GM23248 (cell line): Measurements from ENCODE around the gene PER3. TPM values are rescaled to one million over a fixed set of nuclear protein-coding genes. Genes with fewer than 3 reads are reported as not detected.

Experiments used
- DNase-seq: peaks from one replicate; pipeline ENCODE4 v3.0.0-alpha.2; 2015
- H2AFZ ChIP-seq: fragments of 200-600 bp; sonication (generic); 2 replicates; pipeline ENCODE4 v1.6.1; 2016; ENCODE audit warnings: antibody characterized with exemption
- H3F3A ChIP-seq: fragments of 200-600 bp; sonication (generic); 2 replicates; pipeline ENCODE4 v1.6.1; 2016; ENCODE audit warnings: mild to moderate bottlenecking, antibody characterized with exemption, mixed run types; ENCODE audit not compliant: insufficient read depth
- H3K27ac ChIP-seq: fragments of 200-600 bp; sonication (generic); 2 replicates; pipeline ENCODE4 v1.5.1; 2016; ENCODE audit warnings: mild to moderate bottlenecking
- H3K27me3 ChIP-seq: fragments of 200-600 bp; sonication (generic); replicated peaks from 2 replicates; pipeline ENCODE4 v1.6.1; 2016; ENCODE audit warnings: mild to moderate bottlenecking; ENCODE audit not compliant: insufficient read depth
- H3K36me3 ChIP-seq: fragments of 200-600 bp; sonication (generic); 2 replicates; pipeline ENCODE4 v1.6.1; 2016; ENCODE audit warnings: low read depth, mild to moderate bottlenecking
- H3K4me1 ChIP-seq: fragments of 200-600 bp; sonication (generic); 2 replicates; pipeline ENCODE4 v1.6.1; 2016; ENCODE audit warnings: mild to moderate bottlenecking; ENCODE audit not compliant: insufficient read depth
- H3K4me2 ChIP-seq: fragments of 200-600 bp; sonication (generic); one replicate; pipeline ENCODE4 v1.6.1; 2016; ENCODE audit warnings: mild to moderate bottlenecking; ENCODE audit not compliant: unreplicated experiment
- H3K4me3 ChIP-seq: fragments of 200-600 bp; sonication (generic); 2 replicates; pipeline ENCODE4 v1.5.1; 2016; ENCODE audit warnings: mild to moderate bottlenecking
- H3K79me2 ChIP-seq: fragments of 200-600 bp; sonication (generic); 2 replicates; pipeline ENCODE4 v1.6.1; 2016; ENCODE audit warnings: mild to moderate bottlenecking; ENCODE audit not compliant: insufficient read depth
- H3K9ac ChIP-seq: fragments of 200-600 bp; sonication (generic); 2 replicates; pipeline ENCODE4 v1.6.1; 2016; ENCODE audit warnings: mild to moderate bottlenecking
- H3K9me2 ChIP-seq: fragments of 200-600 bp; sonication (generic); 2 replicates; pipeline ENCODE4 v1.6.1; 2016; ENCODE audit warnings: mixed run types, mild to moderate bottlenecking, moderate library complexity; ENCODE audit not compliant: insufficient read depth
- H3K9me3 ChIP-seq: fragments of 200-600 bp; sonication (generic); one replicate; pipeline ENCODE4 v1.6.1; 2017; ENCODE audit warnings: low read depth
- H4K20me1 ChIP-seq: fragments of 200-600 bp; sonication (generic); 2 replicates; pipeline ENCODE4 v1.6.0; 2016; ENCODE audit not compliant: insufficient read depth
- EZH2 ChIP-seq: fragments of 200-600 bp; sonication (generic); IDR thresholded peaks from 2 replicates; pipeline ENCODE4 v1.6.1; 2018; ENCODE audit warnings: antibody characterized with exemption, mild to moderate bottlenecking; ENCODE audit not compliant: insufficient read depth, poor library complexity, severe bottlenecking
- EZH2phosphoT487 ChIP-seq: fragments of 200-600 bp; sonication (generic); IDR thresholded peaks from 2 replicates; pipeline ENCODE4 v1.6.1; 2018; ENCODE audit warnings: antibody characterized with exemption, moderate library complexity, mild to moderate bottlenecking, low read depth; ENCODE audit not compliant: insufficient read depth
- WGBS, 2 experiments: methylation state at CpG; one replicate each; pipeline ENCODE4 v1.1.6; 2015 to 2017; ENCODE audit warnings: low lambda C conversion rate in 2 of 2, low coverage in 1 of 2; ENCODE audit errors: missing lambda C conversion rate in 2 of 2; 5-methylcytosine and 5-hydroxymethylcytosine counted together
- in situ Hi-C: fragments of 300-500 bp; cut with MboI; formaldehyde crosslinking; loops from 2 replicates; pipeline ENCODE4 v1.15.0; 2020
- polyA plus RNA-seq: library from polyadenylated mRNA; unstranded; fragments of >200 nt; fragmentation: Nextera tagmentation; extraction: Ambion mirVana; gene quantifications from 2 replicates; pipeline ENCODE4 v1.2.1, GENCODE V29; 2016
- total RNA-seq: library from RNA; depleted of rRNA; stranded (reverse); fragments of >200 nt; shearing (Covaris generic); gene quantifications from 2 replicates; pipeline ENCODE4 v1.2.3, GENCODE V29; 2014

Gene PER3
- total and polyA plus RNA-seq, 2 experiments from 2014 or later: 1.1 to 2.4 TPM

DNA sequence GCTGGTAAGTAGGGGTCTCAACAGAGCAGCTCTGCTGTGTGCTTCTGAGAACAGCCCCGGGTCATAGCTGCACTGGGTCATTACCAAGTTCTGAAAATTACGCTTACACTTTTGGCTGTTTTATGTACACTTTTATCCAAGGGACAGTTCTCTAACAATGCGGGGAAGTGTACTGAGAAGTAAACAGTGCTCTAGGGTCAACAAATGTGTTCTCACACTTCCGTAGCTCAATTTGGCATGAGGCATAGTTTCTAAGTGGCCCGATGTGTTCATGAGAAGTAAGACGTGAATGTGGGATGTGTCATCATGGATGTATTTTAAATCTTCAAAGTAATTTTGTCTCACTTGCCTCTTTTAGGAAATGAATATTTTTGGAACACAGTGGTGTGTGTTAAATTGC is 23.8 kb upstream of the PER3 start:
- Histone ChIP-seq H3K36me3 (no peaks in the 10 kb centered on the region), H3K27ac (no peak overlapping the region), H3K9ac (no peak overlapping the region), H3K27me3 (no peaks in the 10 kb centered on the region), H3K79me2 (no peaks in the 10 kb centered on the region), H4K20me1 (no peaks in the 10 kb centered on the region), H3K9me2 (no peaks in the 10 kb centered on the region), H3K9me3 (no peaks in the 10 kb centered on the region), H3K4me3 (no peak overlapping the region), H3K4me2 (no peak overlapping the region), H3F3A (no peaks in the 10 kb centered on the region), H3K4me1 (no peaks in the 10 kb centered on the region), H2AFZ (no peak overlapping the region)
- in situ Hi-C loops: no loop called here
- TF ChIP-seq EZH2phosphoT487 (no peak), EZH2 (no peak)
- WGBS, 2 experiments: 68 to 71% methylated on average over 6 of the region's 6 CpGs
- DNase-seq: no peak

DNA sequence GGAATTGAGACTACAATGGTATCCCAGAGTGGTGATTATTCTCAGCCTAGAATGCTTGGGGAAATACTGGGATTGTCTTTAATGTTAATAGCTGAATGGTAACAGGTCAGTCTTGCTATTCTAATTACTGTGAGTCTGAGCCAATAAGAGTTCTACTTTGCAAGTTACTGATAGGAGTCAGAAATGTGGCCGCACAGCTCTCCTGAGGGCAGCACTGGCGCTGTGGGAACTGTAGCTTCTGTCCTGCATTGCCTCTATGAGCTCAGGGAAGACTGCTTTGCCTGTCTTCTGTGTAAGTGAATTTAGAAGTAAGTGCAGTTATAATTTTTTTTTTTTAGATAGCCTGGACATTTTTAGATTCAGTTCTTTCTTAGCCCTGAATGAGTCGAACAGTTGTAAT is 23.0 kb upstream of the PER3 start:
- Histone ChIP-seq H3K36me3 (no peaks in the 10 kb centered on the region), H3K4me2 (no peak overlapping the region), H3K4me1 (no peaks in the 10 kb centered on the region), H3K27me3 (no peaks in the 10 kb centered on the region), H3K9me3 (no peaks in the 10 kb centered on the region), H2AFZ (no peak overlapping the region), H3K9me2 (no peaks in the 10 kb centered on the region), H3K27ac (no peak overlapping the region), H3K4me3 (no peak overlapping the region), H3F3A (no peaks in the 10 kb centered on the region), H3K79me2 (no peaks in the 10 kb centered on the region), H3K9ac (no peak overlapping the region), H4K20me1 (no peaks in the 10 kb centered on the region)
- in situ Hi-C loops: no loop called here
- 83 to 85% methylated on average over 3 of the region's 3 CpGs for WGBS, 2 experiments
- TF ChIP-seq EZH2 (no peak), EZH2phosphoT487 (no peak)
- no peak for DNase-seq

DNA sequence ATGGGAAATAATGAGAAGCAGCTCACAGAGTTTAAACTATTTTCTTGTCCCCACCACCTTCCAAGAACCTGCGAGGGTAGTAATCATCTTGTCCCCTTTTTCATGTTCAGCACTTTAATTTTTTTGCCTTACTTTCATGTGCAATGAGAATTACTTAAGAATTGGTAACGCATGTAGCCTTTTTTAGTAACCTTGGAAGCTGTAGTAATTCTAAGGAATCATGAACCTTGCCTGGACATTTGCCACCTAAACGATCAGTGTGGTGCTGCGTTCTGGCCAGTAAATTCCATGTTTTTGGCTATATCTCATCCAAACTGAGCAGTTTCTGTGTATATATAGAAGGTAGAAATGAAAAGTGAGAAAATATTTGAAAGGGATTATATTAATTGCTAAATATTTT is 16.9 kb upstream of the PER3 start:
- Histone ChIP-seq H3K9ac (no peak overlapping the region), H3K27me3 (no peaks in the 10 kb centered on the region), H3K9me3 (no peaks in the 10 kb centered on the region), H3K4me1 (peaks cover 2% of the 10 kb centered on the region; the same call in 1 of the 2 replicates), H3K36me3 (no peaks in the 10 kb centered on the region), H4K20me1 (no peaks in the 10 kb centered on the region), H3K4me3 (no peak overlapping the region), H3F3A (no peaks in the 10 kb centered on the region), H3K9me2 (no peaks in the 10 kb centered on the region), H2AFZ (no peak overlapping the region), H3K79me2 (peaks cover 8% of the 10 kb centered on the region), H3K4me2 (no peak overlapping the region), H3K27ac (no peak overlapping the region)
- in situ Hi-C loops: no loop called here
- WGBS, 2 experiments: 70 to 76% methylated on average over 4 of the region's 4 CpGs
- TF ChIP-seq EZH2phosphoT487 (no peak), EZH2 (no peak)
- DNase-seq: no peak

DNA sequence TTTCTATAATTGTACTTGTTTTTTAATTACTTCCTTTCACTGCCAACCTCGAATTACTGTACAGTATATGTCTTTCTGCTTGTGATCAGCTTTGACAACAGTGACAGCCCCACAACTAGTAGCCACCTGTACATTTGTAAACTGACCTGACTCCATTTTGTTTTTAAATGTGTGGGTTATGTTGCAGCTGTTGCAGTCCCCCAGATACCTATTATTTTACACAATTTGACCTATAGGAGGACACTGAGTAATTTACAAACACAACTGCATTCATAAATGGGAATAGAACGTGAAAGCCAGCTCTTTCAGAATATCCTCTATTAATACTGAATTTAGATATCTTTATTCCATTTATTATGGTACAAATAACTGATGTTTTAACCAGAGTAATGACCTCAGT is 15.5 kb upstream of the PER3 start:
- Histone ChIP-seq H2AFZ (no peak overlapping the region), H3K79me2 (peaks cover 22% of the 10 kb centered on the region), H3K36me3 (peaks cover 4% of the 10 kb centered on the region; the same call in 1 of the 2 replicates), H4K20me1 (no peaks in the 10 kb centered on the region), H3K9ac (no peak overlapping the region), H3K4me2 (no peak overlapping the region), H3K4me1 (peaks cover 6% of the 10 kb centered on the region; the same call in 1 of the 2 replicates), H3K9me2 (no peaks in the 10 kb centered on the region), H3K27me3 (no peaks in the 10 kb centered on the region), H3K4me3 (no peak overlapping the region), H3K9me3 (no peaks in the 10 kb centered on the region), H3F3A (no peaks in the 10 kb centered on the region), H3K27ac (no peak overlapping the region)
- TF ChIP-seq EZH2 (no peak), EZH2phosphoT487 (no peak)
- in situ Hi-C loops: no loop called here
- DNase-seq: no peak
- 22 to 30% methylated on average over 2 of the region's 2 CpGs for WGBS, 2 experiments
